ENCODE measurements around the gene RAB11FIP2. TPM values are rescaled to one million over a fixed set of nuclear protein-coding genes. Genes with fewer than 3 reads are reported as not detected.
"Not testable (repeated sequence)": the region's sequence is repeated elsewhere in the genome, so short reads cannot be mapped to it uniquely, and the experiment has no call there.

The RAB11FIP2 gene
- total RNA-seq (10 to 100 TPM; 20.0 to 23.5 TPM), polyA plus RNA-seq (1 to 10 TPM; 3.1 to 8.8 TPM)

- Mint-ChIP-seq H3K4me1 (peaks cover 26 to 52% (median 34%) of the 10 kb centered on the region in 4 donors), H3K4me3 (peak within 1 kb of the TSS; percentile 88 to 94 (median 91)), H3K27me3 (no peaks in the 10 kb centered on the region), H3K36me3 (peaks cover 0 to 2% of the 10 kb centered on the region in 2 donors), H3K9me3 (no peaks in the 10 kb centered on the region), H3K27ac (peak within 1 kb of the TSS; percentile 82 to 94 (median 91))
- H3K4me1 ChIP-seq (ENCODE audit: insufficient read depth, low read length), result peaks cover 50% of the 10 kb centered on the region
- intact Hi-C loops (cut with micrococcal nuclease), result loop anchor here (1.0 to 10.0 kb wide), 4 partner anchors 296 to 879 kb away; partner anchors contain the start of genes CACUL1, FAM204A and PDZD8
- peak within 1 kb of the TSS; percentile 48 to 74 for H3K4me3 ChIP-seq (ENCODE audit: low read length in 2 of 2)
- H3K27me3 ChIP-seq (ENCODE audit: insufficient read depth, low read length), result no peaks in the 10 kb centered on the region
- peak; percentile 94 to 97 (median 95) for DNase-seq
- ChIA-PET POLR2A (ENCODE audit: partially characterized antibody) (no interaction called here), CTCF (ENCODE audit: partially characterized antibody) (no interaction called here)
- H3K9me3 ChIP-seq (ENCODE audit: control insufficient read depth in 1 of 2, low read length in 2 of 2), result no peaks in the 10 kb centered on the region
- no peaks in the 10 kb centered on the region for H3K36me3 ChIP-seq (ENCODE audit: insufficient read depth, low read length)
- H3K27ac ChIP-seq (ENCODE audit: low read depth, low read length), result peak within 1 kb of the TSS; percentile 79
Measured at GRCh38 chr10:118046395-118047156, at the start of gene RAB11FIP2. TSS of gene RAB11FIP2 (minus strand) at chr10:118046941. CDS start at chr10:118046163, 778 bp downstream.

GRCh38 chr10:118096022-118096421, 49.3 kb upstream of the RAB11FIP2 start:
- H3K36me3 Mint-ChIP-seq, result no peaks in the 10 kb centered on the region
- POLR2A ChIA-PET (ENCODE audit: partially characterized antibody), result no interaction called here

GRCh38 chr10:118092209-118092608, 45.5 kb upstream of the RAB11FIP2 start:
- no peak overlapping the region for H3K4me3 Mint-ChIP-seq
- Histone ChIP-seq H3K27ac (ENCODE audit: low read depth, low read length) (no peak overlapping the region), H3K9me3 (ENCODE audit: control insufficient read depth in 1 of 2, low read length in 2 of 2) (no peaks in the 10 kb centered on the region), H3K36me3 (ENCODE audit: insufficient read depth, low read length) (no peaks in the 10 kb centered on the region), H3K4me1 (ENCODE audit: insufficient read depth, low read length) (no peaks in the 10 kb centered on the region), H3K4me3 (ENCODE audit: low read length in 2 of 2) (no peak overlapping the region), H3K27me3 (ENCODE audit: insufficient read depth, low read length) (no peaks in the 10 kb centered on the region)
- H3K9me3 Mint-ChIP-seq, result no peaks in the 10 kb centered on the region
- H3K27me3 Mint-ChIP-seq, result peaks cover 2 to 6% of the 10 kb centered on the region in 2 donors
- no peak for DNase-seq
- H3K27ac Mint-ChIP-seq, result no peak overlapping the region
- POLR2A ChIA-PET (ENCODE audit: partially characterized antibody), result no interaction called here
- intact Hi-C loops (cut with micrococcal nuclease), result no loop called here
- no peaks in the 10 kb centered on the region for H3K36me3 Mint-ChIP-seq
- CTCF ChIA-PET (ENCODE audit: partially characterized antibody), result no interaction called here
- H3K4me1 Mint-ChIP-seq, result peaks cover 0 to 2% (median 0%) of the 10 kb centered on the region in 4 donors

More at GRCh38 chr10:118096022-118096421, 49.3 kb upstream of the RAB11FIP2 start:
- intact Hi-C loops (cut with micrococcal nuclease), result no loop called here
- peaks cover 0 to 2% of the 10 kb centered on the region in 2 donors for H3K27me3 Mint-ChIP-seq
- Histone ChIP-seq H3K27me3 (ENCODE audit: insufficient read depth, low read length) (no peaks in the 10 kb centered on the region), H3K27ac (ENCODE audit: low read depth, low read length) (no peak overlapping the region), H3K4me1 (ENCODE audit: insufficient read depth, low read length) (no peaks in the 10 kb centered on the region), H3K9me3 (ENCODE audit: control insufficient read depth in 1 of 2, low read length in 2 of 2) (no peaks in the 10 kb centered on the region), H3K4me3 (ENCODE audit: low read length in 2 of 2) (no peak overlapping the region), H3K36me3 (ENCODE audit: insufficient read depth, low read length) (no peaks in the 10 kb centered on the region)
- no peak for DNase-seq
- H3K27ac Mint-ChIP-seq, result no peak overlapping the region
- no peaks in the 10 kb centered on the region for H3K9me3 Mint-ChIP-seq
- H3K4me3 Mint-ChIP-seq, result no peak overlapping the region
- peaks cover 0 to 2% (median 0%) of the 10 kb centered on the region in 4 donors for H3K4me1 Mint-ChIP-seq
- CTCF ChIA-PET (ENCODE audit: partially characterized antibody), result no interaction called here

GRCh38 chr10:118080817-118081216, 34.1 kb upstream of the RAB11FIP2 start:
- H3K9me3 Mint-ChIP-seq, result peaks cover 2 to 17% (median 11%) of the 10 kb centered on the region in 8 donors
- Histone ChIP-seq H3K36me3 (ENCODE audit: insufficient read depth, low read length) (no peaks in the 10 kb centered on the region), H3K27ac (ENCODE audit: low read depth, low read length) (no peak overlapping the region), H3K4me3 (ENCODE audit: low read length in 2 of 2) (no peak overlapping the region), H3K27me3 (ENCODE audit: insufficient read depth, low read length) (no peaks in the 10 kb centered on the region), H3K9me3 (ENCODE audit: control insufficient read depth in 1 of 2, low read length in 2 of 2) (no peaks in the 10 kb centered on the region), H3K4me1 (ENCODE audit: insufficient read depth, low read length) (no peaks in the 10 kb centered on the region)
- no peak overlapping the region for H3K27ac Mint-ChIP-seq
- POLR2A ChIA-PET (ENCODE audit: partially characterized antibody), result no interaction called here
- peaks cover 9% of the 10 kb centered on the region in 2 donors for H3K27me3 Mint-ChIP-seq
- H3K4me1 Mint-ChIP-seq, result no peaks in the 10 kb centered on the region
- H3K36me3 Mint-ChIP-seq, result no peaks in the 10 kb centered on the region
- no peak overlapping the region for H3K4me3 Mint-ChIP-seq
- CTCF ChIA-PET (ENCODE audit: partially characterized antibody), result no interaction called here
- intact Hi-C loops (cut with micrococcal nuclease), result no loop called here
- no peak for DNase-seq

- peak overlapping the region in 1 of 7 donors; percentile 6 for H3K27ac Mint-ChIP-seq
- no peaks in the 10 kb centered on the region for H3K36me3 Mint-ChIP-seq
- H3K4me3 Mint-ChIP-seq, result no peak overlapping the region
Measured at GRCh38 chr10:118076705-118077104, 30.0 kb upstream of the RAB11FIP2 start.

GRCh38 chr10:118072840-118073239, 26.1 kb upstream of the RAB11FIP2 start:
- no peak overlapping the region for H3K27ac Mint-ChIP-seq
- H3K27ac ChIP-seq (ENCODE audit: low read depth, low read length), result no peak overlapping the region
- ChIA-PET CTCF (ENCODE audit: partially characterized antibody) (no interaction called here), POLR2A (ENCODE audit: partially characterized antibody) (no interaction called here)
- H3K27me3 ChIP-seq (ENCODE audit: insufficient read depth, low read length), result no peaks in the 10 kb centered on the region
- no peaks in the 10 kb centered on the region for H3K36me3 Mint-ChIP-seq
- H3K27me3 Mint-ChIP-seq, result peaks cover 11 to 15% of the 10 kb centered on the region in 2 donors
- H3K4me3 ChIP-seq (ENCODE audit: low read length in 2 of 2), result no peak overlapping the region
- H3K9me3 Mint-ChIP-seq, result peaks cover 0 to 4% (median 2%) of the 10 kb centered on the region in 8 donors
- intact Hi-C loops (cut with micrococcal nuclease), result no loop called here
- H3K4me3 Mint-ChIP-seq, result no peak overlapping the region
- no peaks in the 10 kb centered on the region for H3K4me1 Mint-ChIP-seq
- no peak for DNase-seq
- H3K4me1 ChIP-seq (ENCODE audit: insufficient read depth, low read length), result no peaks in the 10 kb centered on the region
- no peaks in the 10 kb centered on the region for H3K9me3 ChIP-seq (ENCODE audit: control insufficient read depth in 1 of 2, low read length in 2 of 2)
- no peaks in the 10 kb centered on the region for H3K36me3 ChIP-seq (ENCODE audit: insufficient read depth, low read length)

More at GRCh38 chr10:118076705-118077104, 30.0 kb upstream of the RAB11FIP2 start:
- H3K4me1 Mint-ChIP-seq, result no peaks in the 10 kb centered on the region
- Histone ChIP-seq H3K36me3 (ENCODE audit: insufficient read depth, low read length) (no peaks in the 10 kb centered on the region), H3K4me1 (ENCODE audit: insufficient read depth, low read length) (no peaks in the 10 kb centered on the region), H3K27me3 (ENCODE audit: insufficient read depth, low read length) (no peaks in the 10 kb centered on the region), H3K4me3 (ENCODE audit: low read length in 2 of 2) (no peak overlapping the region), H3K9me3 (ENCODE audit: control insufficient read depth in 1 of 2, low read length in 2 of 2) (no peaks in the 10 kb centered on the region), H3K27ac (ENCODE audit: low read depth, low read length) (no peak overlapping the region)
- H3K27me3 Mint-ChIP-seq, result peaks cover 7 to 8% of the 10 kb centered on the region in 2 donors
- intact Hi-C loops (cut with micrococcal nuclease), result no loop called here
- ChIA-PET CTCF (ENCODE audit: partially characterized antibody) (no interaction called here), POLR2A (ENCODE audit: partially characterized antibody) (no interaction called here)
- DNase-seq, result no peak
- peaks cover 0 to 5% (median 0%) of the 10 kb centered on the region in 8 donors for H3K9me3 Mint-ChIP-seq

GRCh38 chr10:118067389-118067788, 20.6 kb upstream of the RAB11FIP2 start:
- H3K36me3 Mint-ChIP-seq; H3K27ac ChIP-seq (ENCODE audit: low read depth, low read length); intact Hi-C loops (cut with micrococcal nuclease); H3K4me1 Mint-ChIP-seq; CTCF ChIA-PET (ENCODE audit: partially characterized antibody); H3K9me3 Mint-ChIP-seq; DNase-seq; H3K36me3 ChIP-seq (ENCODE audit: insufficient read depth, low read length); H3K27ac Mint-ChIP-seq; H3K4me1 ChIP-seq (ENCODE audit: insufficient read depth, low read length); H3K4me3 Mint-ChIP-seq; H3K9me3 ChIP-seq (ENCODE audit: control insufficient read depth in 1 of 2, low read length in 2 of 2); H3K4me3 ChIP-seq (ENCODE audit: low read length in 2 of 2); H3K27me3 ChIP-seq (ENCODE audit: insufficient read depth, low read length); POLR2A ChIA-PET (ENCODE audit: partially characterized antibody): not testable (repeated sequence)
- peaks cover 13 to 17% of the 10 kb centered on the region in 2 donors for H3K27me3 Mint-ChIP-seq

Measured in CD4-positive, alpha-beta memory T cell (primary cell).